GM12878 (cell line): ENCODE data around the gene FUT8. TPM values are rescaled to one million over a fixed set of nuclear protein-coding genes. Genes with fewer than 3 reads are reported as not detected.

ENCODE experiments used
- ATAC-seq: fragments of 200-7000 bp; cut with Tn5 transposase; 3 replicates; pipeline ENCODE4 v1.9.1; 2020; ENCODE audit warnings: mild to moderate bottlenecking, moderate library complexity
- BruUV-seq: library from RNA; stranded (reverse); fragments of 400-500 nt; replicated peaks from 2 replicates; lab custom pipeline; 2021; lab: Mats Ljungman, UMichigan
- CTCF ChIA-PET: fragments of 300-600 bp; sonication (Branson Sonifier 250); formaldehyde crosslinking; extraction: SDS; loops from one replicate; lab custom pipeline; 2021; ENCODE audit warnings: inconsistent platforms; lab: Yijun Ruan, JAX
- POLR2A ChIA-PET: fragments of 350-600 bp; formaldehyde crosslinking; extraction: SDS; loops from one replicate; lab custom pipeline; 2021; ENCODE audit warnings: inconsistent platforms; lab: Charles Lee
- RAD21 ChIA-PET: fragments of 300-600 bp; sonication (Branson Sonifier 250); formaldehyde crosslinking; loops from one replicate; lab custom pipeline; 2023; ENCODE audit warnings: antibody characterized with exemption; ENCODE audit not compliant: unreplicated experiment; lab: Charles Lee
- SMC1A ChIA-PET: fragments of 300-600 bp; sonication (Branson Sonifier 250); formaldehyde crosslinking; loops from one replicate; lab custom pipeline; 2023; ENCODE audit not compliant: unreplicated experiment, uncharacterized antibody; lab: Charles Lee
- DNase-seq: peaks from one replicate; pipeline ENCODE4 v3.0.0-alpha.2; 2011; ENCODE audit warnings: low read depth, low spot score
- FAIRE-seq: peaks from 3 replicates; lab custom pipeline; 2011; peaks lifted over from hg19 to GRCh38; lab: Jason Lieb, UNC
- H2AFZ ChIP-seq: 2 replicates; pipeline ENCODE4 v1.6.0; 2011; ENCODE audit warnings: low read depth, low read length, control low read depth; ENCODE audit not compliant: control insufficient read depth
- H3K27ac ChIP-seq: 2 replicates; pipeline ENCODE4 v1.5.1; 2011; ENCODE audit warnings: control low read depth; ENCODE audit not compliant: control insufficient read depth, insufficient read depth
- H3K27me3 ChIP-seq, 2 experiments: replicated peaks in 1 of 2; 2 replicates each; pipeline versions ENCODE4 v1.6.0 to v1.6.1; 2011; ENCODE audit warnings: low read length in 1 of 2; ENCODE audit not compliant: control insufficient read depth in 2 of 2, insufficient read depth in 2 of 2
- H3K36me3 ChIP-seq, 2 experiments: 2 replicates each; pipeline ENCODE4 v1.5.1; 2011; ENCODE audit warnings: low read length in 1 of 2; ENCODE audit not compliant: control insufficient read depth in 2 of 2, insufficient read depth in 2 of 2
- H3K4me1 ChIP-seq: 2 replicates; pipeline ENCODE4 v1.6.1; 2011; ENCODE audit warnings: mild to moderate bottlenecking, low read length, moderate library complexity, mixed read lengths; ENCODE audit not compliant: control insufficient read depth, insufficient read depth
- H3K4me2 ChIP-seq: 2 replicates; pipeline ENCODE4 v1.6.0; 2011; ENCODE audit warnings: control low read depth; ENCODE audit not compliant: control insufficient read depth, insufficient read depth
- H3K4me3 ChIP-seq: fragments of 200-600 bp; sonication (generic); 2 replicates; pipeline ENCODE4 v1.5.1; 2016
- H3K79me2 ChIP-seq: 2 replicates; pipeline ENCODE4 v1.6.0; 2011; ENCODE audit warnings: low read length; ENCODE audit not compliant: control insufficient read depth, insufficient read depth
- H3K9ac ChIP-seq: 2 replicates; pipeline ENCODE4 v1.8.0; 2011; ENCODE audit warnings: low read length, control low read depth, mixed read lengths; ENCODE audit not compliant: control insufficient read depth, insufficient read depth
- H3K9me3 ChIP-seq: replicated peaks from 3 replicates; pipeline ENCODE4 v1.5.1; 2011; ENCODE audit warnings: mild to moderate bottlenecking, low read length; ENCODE audit not compliant: control insufficient read depth, insufficient read depth
- H4K20me1 ChIP-seq: 2 replicates; pipeline ENCODE4 v1.6.0; 2011; ENCODE audit not compliant: control insufficient read depth, insufficient read depth
- BMI1 ChIP-seq: fragments of 450-650 bp; IDR thresholded peaks from 2 replicates; pipeline ENCODE4 v1.6.1; 2016; ENCODE audit warnings: mild to moderate bottlenecking, moderate library complexity, borderline replicate concordance
- EED ChIP-seq: sonication (generic); IDR thresholded peaks from 2 replicates; pipeline ENCODE4 v1.6.1; 2016; ENCODE audit warnings: antibody characterized with exemption, low read depth
- POU2F2 ChIP-seq: IDR thresholded peaks from 3 replicates; pipeline ENCODE4 v1.6.1; 2011; ENCODE audit warnings: low read depth, mild to moderate bottlenecking, low read length, borderline replicate concordance
- TBL1XR1 ChIP-seq: IDR thresholded peaks from 2 replicates; pipeline ENCODE4 v1.6.1; 2012; ENCODE audit warnings: low read depth, low read length, improper control_type of control experiment
- ZBED1 ChIP-seq: IDR thresholded peaks from 2 replicates; pipeline ENCODE4 v1.6.1; 2016; ENCODE audit warnings: borderline replicate concordance
- WGBS: methylation state at CpG from one replicate; pipeline ENCODE4 v1.1.6; 2016; ENCODE audit warnings: low lambda C conversion rate; ENCODE audit not compliant: insufficient replicate concordance, insufficient coverage; ENCODE audit errors: missing lambda C conversion rate; 5-methylcytosine and 5-hydroxymethylcytosine counted together
- in situ Hi-C: fragments of 300-500 bp; cut with MboI; formaldehyde crosslinking; loops from 9 replicates; pipeline ENCODE4 v1.14.3; 2018; ENCODE audit warnings: mixed read lengths
- intact Hi-C: fragments of 100-400 bp; cut with micrococcal nuclease; formaldehyde crosslinking; loops from one replicate; pipeline ENCODE4 v1.14.2; 2022; ENCODE audit not compliant: unreplicated experiment
- polyA plus RNA-seq, 11 experiments: library from polyadenylated mRNA; depleted of rRNA in 4 of 11; unstranded in 6 of 11; stranded (reverse) in 5 of 11; fragments of >200 nt; fragmentation: Nextera tagmentation in 4 of 11; fragmentation: Illumina TruSeq in 1 of 11; extraction: Ambion mirVana in 4 of 11; extraction: Trizol in 1 of 11; gene quantifications; 1 replicate in 1 of 11; 2 replicates in 10 of 11; pipeline versions ENCODE4 v1.2.1 to v1.2.3, GENCODE V29; 2011 to 2016; ENCODE audit warnings: inconsistent platforms in 2 of 11, missing spikeins in 2 of 11, low read depth in 1 of 11
- total RNA-seq, 4 experiments: library from RNA; depleted of rRNA in 3 of 4; stranded (reverse); fragments of >200 nt in 3 of 4; fragmentation: Illumina TruSeq in 1 of 4; extraction: Trizol in 1 of 4; gene quantifications; 2 replicates each; pipeline versions ENCODE4 v1.2.1 to v1.2.3, GENCODE V29; 2013 to 2021

The FUT8 gene
- total and polyA plus RNA-seq, 10 of the 15 experiments (the other 5 are each of a cell fraction or from before 2014, with no cell fraction given): 21.3 to 106 (median 66.3) TPM

DNA sequence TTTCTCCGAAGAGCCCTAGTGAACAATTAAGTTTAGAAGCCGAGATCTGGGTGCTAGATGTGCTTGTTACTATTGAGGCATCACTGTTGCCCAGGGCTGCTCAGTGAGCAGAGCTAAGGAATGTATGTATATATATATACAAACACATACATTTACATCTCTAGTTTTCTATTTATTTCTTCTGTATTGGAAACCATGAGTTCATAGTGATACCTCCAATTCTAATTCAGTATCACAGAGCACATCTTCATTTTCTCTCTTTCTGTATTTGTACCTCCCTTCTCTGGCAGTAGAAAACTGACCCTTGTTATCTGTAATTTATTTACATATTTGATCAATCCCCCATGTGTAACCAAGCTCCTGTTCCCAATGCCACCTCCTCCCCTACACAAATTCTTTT, 40.7 kb upstream of the FUT8 start:
- in situ Hi-C loops: no loop called here
- Histone ChIP-seq H3K27me3 (no peaks in the 10 kb centered on the region), H3K4me2 (peak overlapping the region; percentile 62)
- intact Hi-C loops: no loop called here
- SMC1A ChIA-PET: interaction anchor here (0.6 to 2.5 kb wide), 9 partner anchors 12 to 82 kb away, joined by 3 to 19 read pairs (median 4); no protein-coding TSS in a partner anchor
- CTCF ChIA-PET: interaction anchor here (0.7 to 1.4 kb wide), 6 partner anchors 12 to 85 kb away, joined by 3 to 5 read pairs (median 3); no protein-coding TSS in a partner anchor
- TF ChIP-seq ZBED1: 0 out of 2 replicates have a peak, but pooled peaks have one; percentile 32
- TF ChIP-seq BMI1: no peak
- TF ChIP-seq, all 136 proteins: peak for 1
- no peaks in the 10 kb centered on the region for H4K20me1 ChIP-seq
- no peaks in the 10 kb centered on the region for H3K9me3 ChIP-seq
- no peak for FAIRE-seq
- no peak for DNase-seq
- ATAC-seq: peak; percentile 61
- H2AFZ ChIP-seq: no peak overlapping the region
- H3K4me3 ChIP-seq: no peak overlapping the region
- H3K9ac ChIP-seq: no peak overlapping the region
- H3K27ac ChIP-seq: peak overlapping the region; percentile 61
- no peaks in the 10 kb centered on the region for H3K79me2 ChIP-seq
- POLR2A ChIA-PET: interaction anchor here (0.9 to 1.1 kb wide), 2 partner anchors 54 to 74 kb away, joined by 3 to 4 read pairs; no protein-coding TSS in a partner anchor
- RAD21 ChIA-PET: interaction anchor here (0.9 to 2.0 kb wide), 7 partner anchors 16 to 85 kb away, joined by 3 to 11 read pairs (median 5); partner anchors contain the start of gene FUT8
- 0% methylated on average over 2 of the region's 2 CpGs for WGBS
- no TSS peak for BruUV-seq
- peaks cover 13% of the 10 kb centered on the region for H3K4me1 ChIP-seq
- H3K36me3 ChIP-seq: no peaks in the 10 kb centered on the region

DNA sequence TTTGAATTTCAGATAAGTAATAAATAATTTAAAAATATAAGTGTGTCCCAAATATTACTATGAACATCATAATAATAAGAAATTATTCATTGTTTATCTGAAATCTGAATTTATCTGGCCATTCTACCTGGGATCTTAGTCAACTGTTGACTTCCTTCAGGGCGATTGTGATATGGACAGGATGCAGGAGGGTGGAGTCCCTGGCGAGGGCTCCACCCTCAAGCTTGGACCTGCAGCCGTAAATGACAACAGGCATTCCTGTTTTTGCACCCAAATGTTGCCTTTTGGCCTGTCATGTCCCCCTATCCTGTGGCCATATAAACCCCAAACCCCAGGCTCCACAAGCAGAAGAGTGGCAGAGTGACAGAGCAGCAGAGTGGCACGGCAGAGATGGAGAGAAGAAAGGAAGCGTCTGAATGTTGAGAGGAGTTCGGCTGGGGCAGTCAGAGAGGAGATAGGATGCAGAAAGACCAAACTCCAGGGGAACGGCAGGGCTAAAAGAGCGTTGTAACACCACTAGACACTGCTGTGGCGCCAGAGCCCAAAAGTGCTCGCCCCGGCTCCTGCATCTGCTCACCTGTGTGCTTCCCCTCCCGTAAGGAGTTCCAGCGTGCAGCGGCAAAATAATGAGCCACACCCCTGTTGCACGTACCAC, 39.4 kb upstream of the FUT8 start:
- Histone ChIP-seq H3K27ac (peak overlapping the region; percentile 22; the same call in 1 of the 2 replicates), H3K4me2 (peak overlapping the region; percentile 19; the same call in 1 of the 2 replicates), H3K27me3 (no peaks in the 10 kb centered on the region), H2AFZ (no peak overlapping the region), H3K36me3 (no peaks in the 10 kb centered on the region), H3K9me3 (no peaks in the 10 kb centered on the region), H3K9ac (no peak overlapping the region; the same call in 1 of the 2 replicates), H3K4me3 (no peak overlapping the region), H3K79me2 (no peaks in the 10 kb centered on the region), H4K20me1 (no peaks in the 10 kb centered on the region), H3K4me1 (peaks cover 13% of the 10 kb centered on the region)
- FAIRE-seq: no peak
- CTCF ChIA-PET: interaction anchor here (0.9 to 1.4 kb wide), 2 partner anchors 33 to 87 kb away, joined by 3 to 4 read pairs; no protein-coding TSS in a partner anchor
- SMC1A ChIA-PET: interaction anchor here (1.6 to 2.5 kb wide), 3 partner anchors 13 to 69 kb away, joined by 4 to 19 read pairs (median 4); no protein-coding TSS in a partner anchor
- peak; percentile 37; the same call in 2 of the 3 replicates for ATAC-seq
- DNase-seq: no peak
- RAD21 ChIA-PET: no interaction called here
- intact Hi-C loops: no loop called here
- WGBS: 77% methylated on average over 15 of the region's 15 CpGs
- no TSS peak for BruUV-seq
- POLR2A ChIA-PET: no interaction called here
- TF ChIP-seq TBL1XR1: no peak
- TF ChIP-seq EED: no peak
- no peak for TF ChIP-seq POU2F2
- in situ Hi-C loops: no loop called here
